HepG2 (cell line): ENCODE data around the gene OR8G5. TPM values are rescaled to one million over a fixed set of nuclear protein-coding genes. Genes with fewer than 3 reads are reported as not detected.

Experiments
- ATAC-seq: fragments of 200-7000 bp; cut with Tn5 transposase; 3 replicates; pipeline ENCODE4 v1.9.1; 2020; ENCODE audit warnings: mild to moderate bottlenecking, moderate library complexity
- BruUV-seq: library from RNA; stranded (reverse); fragments of 400-500 nt; replicated peaks from 2 replicates; lab custom pipeline; 2021; lab: Mats Ljungman, UMichigan
- CTCF ChIA-PET: fragments of 300-600 bp; formaldehyde crosslinking; extraction: SDS; loops from one replicate; lab custom pipeline; 2021; ENCODE audit warnings: low total read pairs, inconsistent platforms, low intra/inter-chr PET ratio; lab: Yijun Ruan, JAX
- POLR2A ChIA-PET: fragments of 350-600 bp; sonication (Branson Sonifier 250); formaldehyde crosslinking; loops from one replicate; lab custom pipeline; 2020; ENCODE audit warnings: antibody characterized with exemption, inconsistent platforms; lab: Yijun Ruan, JAX
- DNase-seq: peaks from one replicate; pipeline ENCODE4 v3.0.0-alpha.2; 2015; ENCODE audit warnings: low spot score
- FAIRE-seq: peaks from 3 replicates; lab custom pipeline; 2011; peaks lifted over from hg19 to GRCh38; lab: Jason Lieb, UNC
- H2AFZ ChIP-seq: one replicate; pipeline ENCODE4 v1.6.1; 2011; ENCODE audit warnings: low read length, inconsistent platforms
- H3K27ac ChIP-seq: fragments of 300-600 bp; 3 replicates; pipeline ENCODE4 v1.8.0; 2011; ENCODE audit warnings: mixed run types, mild to moderate bottlenecking, mixed read lengths, low read length, inconsistent platforms; ENCODE audit not compliant: insufficient read depth; ENCODE audit errors: extremely low read length
- H3K27me3 ChIP-seq, 2 experiments: fragments of 200-600 bp in 1 of 2; 2 replicates in 1 of 2; 3 replicates in 1 of 2; pipeline versions ENCODE4 v1.6.0 to v1.8.0; 2011; ENCODE audit warnings: low read length in 2 of 2, mild to moderate bottlenecking in 2 of 2, moderate library complexity in 2 of 2, inconsistent platforms in 1 of 2; ENCODE audit not compliant: insufficient read depth in 2 of 2, control insufficient read depth in 1 of 2
- H3K36me3 ChIP-seq, 2 experiments: fragments of 200-600 bp in 1 of 2; replicated peaks in 1 of 2; 2 replicates in 1 of 2; 3 replicates in 1 of 2; pipeline versions ENCODE4 v1.5.1 to v1.8.0; 2011; ENCODE audit warnings: low read length in 2 of 2, inconsistent platforms in 1 of 2; ENCODE audit not compliant: insufficient read depth in 2 of 2, control insufficient read depth in 1 of 2
- H3K4me1 ChIP-seq: 2 replicates; pipeline ENCODE4 v1.5.1; 2012; ENCODE audit warnings: low read length, inconsistent platforms; ENCODE audit not compliant: insufficient read depth
- H3K4me2 ChIP-seq: 2 replicates; pipeline ENCODE4 v1.6.0; 2011; ENCODE audit warnings: low read depth, low read length, inconsistent platforms
- H3K4me3 ChIP-seq, 3 experiments: fragments of 200-600 bp in 1 of 3; sonication (generic), shearing (Covaris generic) in 1 of 3; replicated peaks in 1 of 3; 2 replicates each; pipeline ENCODE4 v1.5.1; 2011 to 2016; ENCODE audit warnings: low read length in 3 of 3, inconsistent platforms in 2 of 3, low read depth in 2 of 3, mild to moderate bottlenecking in 2 of 3, control low read depth in 1 of 3, mixed read lengths in 1 of 3; ENCODE audit not compliant: insufficient read depth in 1 of 3
- H3K79me2 ChIP-seq: one replicate; pipeline ENCODE4 v1.6.1; 2011; ENCODE audit warnings: low read length, inconsistent platforms; ENCODE audit not compliant: insufficient read depth
- H3K9ac ChIP-seq: 2 replicates; pipeline ENCODE4 v1.6.0; 2011; ENCODE audit warnings: mild to moderate bottlenecking, low read depth, low read length, inconsistent platforms; ENCODE audit not compliant: insufficient read depth
- H3K9me3 ChIP-seq: 2 replicates; pipeline ENCODE4 v1.5.1; 2012; ENCODE audit warnings: mild to moderate bottlenecking, low read length
- H4K20me1 ChIP-seq: 2 replicates; pipeline ENCODE4 v1.6.0; 2011; ENCODE audit warnings: inconsistent platforms, mild to moderate bottlenecking, low read length, moderate library complexity; ENCODE audit not compliant: insufficient read depth
- BCL6 ChIP-seq: IDR thresholded peaks from 2 replicates; pipeline ENCODE4 v1.6.1; 2016; ENCODE audit warnings: missing genetic modification reagents, missing compliant biosample characterization
- HMGXB3 ChIP-seq: sonication (generic); formaldehyde crosslinking; IDR thresholded peaks from 2 replicates; pipeline ENCODE4 v1.4.0; 2020; ENCODE audit warnings: missing genetic modification reagents, borderline replicate concordance
- IRF2 ChIP-seq: IDR thresholded peaks from 2 replicates; pipeline ENCODE4 v1.6.1; 2018; ENCODE audit warnings: missing genetic modification reagents, missing compliant biosample characterization
- MAFF ChIP-seq: IDR thresholded peaks from 2 replicates; pipeline ENCODE4 v1.6.1; 2011; ENCODE audit warnings: low read depth, low read length, improper control_type of control experiment
- MAFK ChIP-seq, 2 experiments: IDR thresholded peaks in 1 of 2; conservative IDR thresholded peaks in 1 of 2; 2 replicates each; pipeline ENCODE4 v1.6.1; 2011; ENCODE audit warnings: improper control_type of control experiment in 2 of 2, low read length in 2 of 2
- ZNF747 ChIP-seq: sonication (generic); formaldehyde crosslinking; IDR thresholded peaks from 2 replicates; pipeline ENCODE4 v1.8.1; 2023; ENCODE audit warnings: missing genetic modification reagents, mild to moderate bottlenecking, borderline replicate concordance
- in situ Hi-C: cut with HindIII; loops from 2 replicates; pipeline ENCODE4 v1.10.0; 2017; ENCODE audit warnings: low pct_unique_long_range_greater_than_20kb; ENCODE audit not compliant: extremely low pct_ligation_motif_present
- intact Hi-C: fragments of 100-400 bp; cut with micrococcal nuclease; formaldehyde crosslinking; loops from one replicate; pipeline ENCODE4 v1.10.0; 2022; ENCODE audit not compliant: unreplicated experiment
- polyA plus RNA-seq, 8 experiments: library from polyadenylated mRNA; depleted of rRNA in 3 of 8; stranded (reverse) in 7 of 8; unstranded in 1 of 8; fragments of >200 nt; fragmentation: Illumina TruSeq in 4 of 8; extraction: Trizol in 4 of 8; gene quantifications; 2 replicates each; pipeline versions ENCODE4 v1.2.1 to v1.2.3, GENCODE V29; 2011 to 2016; ENCODE audit warnings: low read depth in 4 of 8, missing spikeins in 1 of 8, mixed read lengths in 1 of 8; ENCODE audit not compliant: insufficient read depth in 1 of 8
- total RNA-seq, 5 experiments: library from RNA; depleted of rRNA; stranded (reverse); fragments of >200 nt; fragmentation: Illumina TruSeq; extraction: Trizol; gene quantifications; 2 replicates each; pipeline ENCODE4 v1.2.3, GENCODE V29; 2016; ENCODE audit warnings: low read depth in 1 of 5

Gene OR8G5
- total and polyA plus RNA-seq, 2 of the 13 experiments (the other 11 are each of a cell fraction or from before 2014, with no cell fraction given) = not detected

DNA sequence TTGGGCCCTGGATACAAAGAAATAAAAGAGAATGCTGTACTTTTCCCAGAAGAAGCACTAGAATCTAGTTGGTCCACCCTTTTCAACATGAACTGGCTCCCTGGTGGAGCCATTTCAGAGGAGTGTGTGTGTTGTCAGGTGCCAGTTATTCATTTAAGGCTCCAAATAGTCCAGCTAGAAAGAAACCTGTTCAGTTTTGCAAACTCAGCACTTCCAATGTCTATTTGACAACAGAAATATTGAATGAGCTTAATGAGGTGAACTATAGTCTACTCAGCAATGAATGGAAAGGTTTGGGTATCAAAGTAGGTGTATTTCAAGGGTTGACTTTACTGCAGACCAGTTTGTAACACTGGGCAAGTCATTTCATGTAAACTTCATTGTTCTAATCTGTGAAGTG lies 55.5 kb downstream of the OR8G5 start:
- H3K4me2 ChIP-seq = no peak overlapping the region
- in situ Hi-C loops = no loop called here
- no peak overlapping the region for H3K9ac ChIP-seq
- no peak for DNase-seq
- ATAC-seq = no peak
- BruUV-seq = no TSS peak
- POLR2A ChIA-PET = no interaction called here
- intact Hi-C loops = no loop called here
- no peak for FAIRE-seq
- TF ChIP-seq BCL6 (CRISPR knock-in tag) (no peak), MAFK (conservative IDR thresholded peaks at IDR 0.05 in 1 of 2, IDR thresholded peaks at IDR 0.05 in 1 of 2; ENCODE audit: low read length in 2 of 2) (peak; percentile 81 to 95), HMGXB3 (CRISPR knock-in tag) (no peak), IRF2 (CRISPR knock-in tag) (no peak), MAFF (peak; percentile 89), ZNF747 (CRISPR knock-in tag) (no peak)
- no peaks in the 10 kb centered on the region for H3K79me2 ChIP-seq
- H2AFZ ChIP-seq = no peak overlapping the region
- H3K4me3 ChIP-seq = no peak overlapping the region
- no peaks in the 10 kb centered on the region for H4K20me1 ChIP-seq
- H3K27me3 ChIP-seq = no peaks in the 10 kb centered on the region
- H3K27ac ChIP-seq = no peak overlapping the region
- H3K9me3 ChIP-seq = no peaks in the 10 kb centered on the region
- CTCF ChIA-PET = no interaction called here
- H3K36me3 ChIP-seq = no peaks in the 10 kb centered on the region
- H3K4me1 ChIP-seq = no peaks in the 10 kb centered on the region
